Cardiac muscle cell (in vitro differentiated cells and primary cell): ENCODE measurements around the gene CDKN1B. TPM values are rescaled to one million over a fixed set of nuclear protein-coding genes. Genes with fewer than 3 reads are reported as not detected.

ENCODE experiments used
- DNase-seq, 2 donors: peaks; one replicate each; pipeline versions ENCODE4 v3.0.0 to v3.0.0-alpha.2; 2010 to 2017; ENCODE audit warnings: low read depth in 1 of 2, low spot score in 1 of 2
- H3K27ac ChIP-seq: fragments of 200-600 bp; sonication (generic); 2 replicates; pipeline ENCODE4 v1.5.1; 2016
- H3K27me3 ChIP-seq: fragments of 200-600 bp; sonication (generic); 2 replicates; pipeline ENCODE4 v1.6.0; 2016; ENCODE audit warnings: control low read depth
- H3K36me3 ChIP-seq: fragments of 200-600 bp; sonication (generic); 2 replicates; pipeline ENCODE4 v1.5.1; 2016; ENCODE audit warnings: control low read depth
- H3K4me1 ChIP-seq: fragments of 200-600 bp; sonication (generic); 2 replicates; pipeline ENCODE4 v1.8.1; 2017; ENCODE audit warnings: low read depth, mild to moderate bottlenecking, mixed run types
- H3K4me3 ChIP-seq: fragments of 200-600 bp; sonication (generic); 2 replicates; pipeline ENCODE4 v1.5.1; 2016; ENCODE audit warnings: mild to moderate bottlenecking
- H3K9me3 ChIP-seq: fragments of 200-600 bp; sonication (generic); 2 replicates; pipeline ENCODE4 v1.5.1; 2017; ENCODE audit warnings: low read depth, mild to moderate bottlenecking, control low read depth
- polyA plus RNA-seq: library from polyadenylated mRNA; unstranded; fragments of >200 nt; fragmentation: Nextera tagmentation; extraction: Ambion mirVana; gene quantifications from 2 replicates; pipeline ENCODE4 v1.2.1, GENCODE V29; 2016
- total RNA-seq: library from RNA; depleted of rRNA; stranded (reverse); fragments of >200 nt; gene quantifications from 2 replicates; pipeline ENCODE4 v1.2.3, GENCODE V29; 2016
- TF ChIP-seq, protein P1 (sequence below): IDR thresholded peaks from 2 replicates; pipeline ENCODE4 v1.5.1; 2012; ENCODE audit warnings: low read depth, mild to moderate bottlenecking, low read length

The CDKN1B gene
- total and polyA plus RNA-seq, 2 experiments from 2014 or later: 5.8 to 90.4 TPM

DNA sequence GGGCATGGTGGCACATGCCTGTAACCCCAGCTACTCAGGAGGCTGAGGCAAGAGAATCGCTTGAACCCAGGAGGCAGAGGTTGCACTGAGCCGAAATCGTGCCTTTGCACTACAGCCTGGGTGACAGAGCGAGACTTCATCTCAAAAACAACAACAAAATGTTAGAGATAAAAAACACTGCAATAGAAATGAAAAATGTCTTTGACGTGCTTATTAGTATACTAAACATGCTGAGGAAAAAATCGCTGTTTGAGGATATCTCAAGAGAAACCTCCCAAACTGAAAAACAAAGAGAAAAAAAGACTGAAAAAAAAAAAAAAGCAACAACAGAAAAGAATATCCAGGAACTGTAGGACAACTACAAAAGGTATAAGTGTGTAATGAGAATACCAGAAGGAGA lies 53.1 kb downstream of the CDKN1B start:
- no peak for DNase-seq
- no peaks in the 10 kb centered on the region for H3K9me3 ChIP-seq
- no peak overlapping the region for H3K27ac ChIP-seq
- H3K36me3 ChIP-seq: no peaks in the 10 kb centered on the region
- TF ChIP-seq, protein P1, sequence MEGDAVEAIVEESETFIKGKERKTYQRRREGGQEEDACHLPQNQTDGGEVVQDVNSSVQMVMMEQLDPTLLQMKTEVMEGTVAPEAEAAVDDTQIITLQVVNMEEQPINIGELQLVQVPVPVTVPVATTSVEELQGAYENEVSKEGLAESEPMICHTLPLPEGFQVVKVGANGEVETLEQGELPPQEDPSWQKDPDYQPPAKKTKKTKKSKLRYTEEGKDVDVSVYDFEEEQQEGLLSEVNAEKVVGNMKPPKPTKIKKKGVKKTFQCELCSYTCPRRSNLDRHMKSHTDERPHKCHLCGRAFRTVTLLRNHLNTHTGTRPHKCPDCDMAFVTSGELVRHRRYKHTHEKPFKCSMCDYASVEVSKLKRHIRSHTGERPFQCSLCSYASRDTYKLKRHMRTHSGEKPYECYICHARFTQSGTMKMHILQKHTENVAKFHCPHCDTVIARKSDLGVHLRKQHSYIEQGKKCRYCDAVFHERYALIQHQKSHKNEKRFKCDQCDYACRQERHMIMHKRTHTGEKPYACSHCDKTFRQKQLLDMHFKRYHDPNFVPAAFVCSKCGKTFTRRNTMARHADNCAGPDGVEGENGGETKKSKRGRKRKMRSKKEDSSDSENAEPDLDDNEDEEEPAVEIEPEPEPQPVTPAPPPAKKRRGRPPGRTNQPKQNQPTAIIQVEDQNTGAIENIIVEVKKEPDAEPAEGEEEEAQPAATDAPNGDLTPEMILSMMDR: no peak
- peaks cover 3% of the 10 kb centered on the region for H3K27me3 ChIP-seq
- no peaks in the 10 kb centered on the region for H3K4me1 ChIP-seq
- no peak overlapping the region for H3K4me3 ChIP-seq

Other genes with a start within 250 kb of the CDKN1B start
- 17.3 and 28.1 TPM in 2 replicates for gene DUSP16, start 154.5 kb upstream of the CDKN1B start, total RNA-seq
- 5.2 and 5.9 TPM in 2 replicates for gene DUSP16, start 154.5 kb upstream of the CDKN1B start, polyA plus RNA-seq
- gene CREBL2, start 105.5 kb upstream of the CDKN1B start, total RNA-seq: 16.0 and 18.3 TPM in 2 replicates
- 20.1 and 20.8 TPM in 2 replicates for gene CREBL2, start 105.5 kb upstream of the CDKN1B start, polyA plus RNA-seq
- gene GPR19, start 21.2 kb upstream of the CDKN1B start, total RNA-seq: 1.0 and 1.6 TPM in 2 replicates
- gene GPR19, start 21.2 kb upstream of the CDKN1B start, polyA plus RNA-seq: 1.6 and 3.4 TPM in 2 replicates
- 2.6 and 14.2 TPM in 2 replicates for gene APOLD1, start 68.3 kb downstream of the CDKN1B start, total RNA-seq
- 4.0 and 11.5 TPM in 2 replicates for gene APOLD1, start 68.3 kb downstream of the CDKN1B start, polyA plus RNA-seq
- gene DDX47, start 96.0 kb downstream of the CDKN1B start, total RNA-seq: 42.0 and 48.3 TPM in 2 replicates
- gene DDX47, start 96.0 kb downstream of the CDKN1B start, polyA plus RNA-seq: 67.6 and 73.5 TPM in 2 replicates
- gene GPRC5A, start 174.2 kb downstream of the CDKN1B start, total RNA-seq: 0.53 and 1.5 TPM in 2 replicates
- gene GPRC5A, start 174.2 kb downstream of the CDKN1B start, polyA plus RNA-seq: 0.23 and 0.24 TPM in 2 replicates
- gene GPRC5D, start 234.8 kb downstream of the CDKN1B start, total RNA-seq: not detected in 2 replicates
- gene GPRC5D, start 234.8 kb downstream of the CDKN1B start, polyA plus RNA-seq: 0.35 TPM in 1 of 2 replicates, not detected in the other